HEK293 (cell line): Measurements from ENCODE around the gene TBC1D8.

Experiments
- CTCF ChIA-PET: fragments of 350-600 bp; formaldehyde crosslinking; extraction: SDS; loops from one replicate; lab custom pipeline; 2021; ENCODE audit warnings: antibody characterized with exemption; lab: Yijun Ruan, JAX
- POLR2A ChIA-PET: fragments of 300-600 bp; formaldehyde crosslinking; extraction: SDS; loops from one replicate; lab custom pipeline; 2020; ENCODE audit warnings: antibody characterized with exemption, inconsistent platforms; lab: Yijun Ruan, JAX
- H3K27ac ChIP-seq: fragments of 200-500 bp; sonication (Bioruptor generic); 2 replicates; pipeline ENCODE4 v1.5.1; 2014; ENCODE audit warnings: low read depth, low read length, control low read depth, inconsistent platforms; ENCODE audit errors: extremely low read depth
- H3K36me3 ChIP-seq, 2 experiments: fragments of 200-500 bp in 1 of 2; sonication (Bioruptor generic) in 1 of 2; 1 replicate in 1 of 2; 2 replicates in 1 of 2; pipeline ENCODE4 v1.5.1; 2014 to 2017; ENCODE audit warnings: inconsistent platforms in 2 of 2, low read length in 2 of 2; ENCODE audit not compliant: control insufficient read depth in 2 of 2, insufficient read depth in 1 of 2
- H3K4me1 ChIP-seq: fragments of 200-500 bp; sonication (Bioruptor generic); 2 replicates; pipeline ENCODE4 v1.5.1; 2014; ENCODE audit warnings: mild to moderate bottlenecking, low read length, inconsistent platforms; ENCODE audit not compliant: control insufficient read depth, insufficient read depth
- H3K4me3 ChIP-seq: 2 replicates; pipeline ENCODE4 v1.5.1; 2011; ENCODE audit warnings: low read depth, mild to moderate bottlenecking, control low read depth, low read length, moderate library complexity
- H3K9me3 ChIP-seq: fragments of 200-500 bp; sonication (Bioruptor generic); 2 replicates; pipeline ENCODE4 v1.5.1; 2014; ENCODE audit warnings: low read depth, low read length, inconsistent platforms; ENCODE audit not compliant: control insufficient read depth, insufficient read depth
- GLIS1 ChIP-seq: fragments of 450-650 bp; formaldehyde crosslinking; IDR thresholded peaks from 2 replicates; pipeline ENCODE4 v1.5.1; 2016; ENCODE audit warnings: missing biosample characterization, missing genetic modification characterization
- HOXA7 ChIP-seq: sonication (generic); formaldehyde crosslinking; IDR thresholded peaks from 2 replicates; pipeline ENCODE4 v1.8.1; 2022; ENCODE audit warnings: missing genetic modification reagents, borderline replicate concordance
- KLF1 ChIP-seq: fragments of 450-650 bp; formaldehyde crosslinking; IDR thresholded peaks from 2 replicates; pipeline ENCODE4 v1.5.1; 2016; ENCODE audit warnings: missing biosample characterization, missing genetic modification characterization
- MZF1 ChIP-seq: fragments of 450-650 bp; formaldehyde crosslinking; IDR thresholded peaks from 2 replicates; pipeline ENCODE4 v1.5.1; 2017; ENCODE audit warnings: missing biosample characterization, missing genetic modification characterization, borderline replicate concordance
- ZFHX2 ChIP-seq: fragments of 450-650 bp; formaldehyde crosslinking; conservative IDR thresholded peaks from 2 replicates; pipeline ENCODE4 v1.5.1; 2016; ENCODE audit warnings: missing biosample characterization, missing genetic modification characterization
- ZNF121 ChIP-seq: fragments of 450-650 bp; formaldehyde crosslinking; IDR thresholded peaks from 2 replicates; pipeline ENCODE4 v1.5.1; 2016; ENCODE audit warnings: missing biosample characterization, missing genetic modification characterization
- ZNF169 ChIP-seq: fragments of 450-650 bp; formaldehyde crosslinking; IDR thresholded peaks from 2 replicates; pipeline ENCODE4 v1.5.1; 2016; ENCODE audit warnings: missing biosample characterization, missing genetic modification characterization
- ZNF2 ChIP-seq: fragments of 450-650 bp; formaldehyde crosslinking; IDR thresholded peaks from 2 replicates; pipeline ENCODE4 v1.5.1; 2016; ENCODE audit warnings: missing biosample characterization, missing genetic modification characterization
- ZNF274 ChIP-seq, 2 experiments: fragments of 200-500 bp in 1 of 2; fragments of 450-650 bp in 1 of 2; sonication (Bioruptor generic) in 1 of 2; formaldehyde crosslinking in 1 of 2; IDR thresholded peaks; 2 replicates each; pipeline versions ENCODE4 v1.5.1 to v1.6.1; 2014 to 2016; ENCODE audit warnings: borderline replicate concordance in 1 of 2, inconsistent platforms in 1 of 2, low read length in 1 of 2, missing biosample characterization in 1 of 2, missing genetic modification characterization in 1 of 2
- ZNF404 ChIP-seq: fragments of 450-650 bp; formaldehyde crosslinking; IDR thresholded peaks from 2 replicates; pipeline ENCODE4 v1.5.1; 2017; ENCODE audit warnings: missing biosample characterization, missing genetic modification characterization
- ZNF501 ChIP-seq: fragments of 450-650 bp; formaldehyde crosslinking; IDR thresholded peaks from 2 replicates; pipeline ENCODE4 v1.5.1; 2016; ENCODE audit warnings: missing biosample characterization, missing genetic modification characterization
- ZNF510 ChIP-seq: fragments of 450-650 bp; formaldehyde crosslinking; IDR thresholded peaks from 2 replicates; pipeline ENCODE4 v1.5.1; 2018; ENCODE audit warnings: mild to moderate bottlenecking, missing genetic modification characterization, missing biosample characterization; ENCODE audit not compliant: insufficient replicate concordance
- ZNF514 ChIP-seq: fragments of 450-650 bp; formaldehyde crosslinking; IDR thresholded peaks from 2 replicates; pipeline ENCODE4 v1.5.1; 2016; ENCODE audit warnings: missing biosample characterization, missing genetic modification characterization
- ZNF558 ChIP-seq: fragments of 450-650 bp; formaldehyde crosslinking; IDR thresholded peaks from 2 replicates; pipeline ENCODE4 v1.5.1; 2016; ENCODE audit warnings: missing biosample characterization, missing genetic modification characterization
- ZNF792 ChIP-seq: fragments of 450-650 bp; formaldehyde crosslinking; IDR thresholded peaks from 2 replicates; pipeline ENCODE4 v1.5.1; 2016; ENCODE audit warnings: missing biosample characterization, missing genetic modification characterization
- TF ChIP-seq, protein P1 (sequence below): fragments of 450-650 bp; formaldehyde crosslinking; IDR thresholded peaks from 2 replicates; pipeline ENCODE4 v1.5.1; 2016; ENCODE audit warnings: missing biosample characterization, missing genetic modification characterization, low read depth
- TF ChIP-seq, protein P2 (sequence below): fragments of 450-650 bp; formaldehyde crosslinking; IDR thresholded peaks from 2 replicates; pipeline ENCODE4 v1.5.1; 2016; ENCODE audit warnings: missing biosample characterization, missing genetic modification characterization, low read depth
- TF ChIP-seq, protein P3 (sequence below): IDR thresholded peaks from 2 replicates; pipeline ENCODE4 v1.6.1; 2011; ENCODE audit warnings: mild to moderate bottlenecking, low read depth, low read length, borderline replicate concordance

TBC1D8 gene

DNA sequence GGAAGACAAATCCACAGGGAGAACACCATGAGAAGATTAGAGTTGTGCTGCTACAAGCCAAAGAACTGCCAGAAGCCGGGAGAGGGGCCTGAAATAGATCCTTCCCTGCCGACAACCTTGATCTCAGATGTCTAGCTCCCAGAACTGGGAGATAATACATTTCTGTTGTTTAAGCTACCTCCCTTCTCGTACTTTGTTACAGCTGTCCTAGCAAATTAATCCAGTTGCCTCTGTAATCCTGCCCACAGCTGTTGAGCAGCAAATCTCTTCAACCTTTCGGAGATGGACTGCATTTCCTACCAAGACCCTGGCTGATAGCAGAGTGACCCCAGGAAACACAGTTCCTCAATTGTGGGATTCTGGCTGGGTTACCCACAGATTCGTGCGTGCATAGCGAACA is 2.6 kb upstream of the TBC1D8 start:
- TF ChIP-seq ZNF792 (tag by site-specific recombination) = no peak
- no peak for TF ChIP-seq ZNF169 (tag by site-specific recombination)
- no peak for TF ChIP-seq ZNF558
- no peak for TF ChIP-seq MZF1 (tag by site-specific recombination)
- ChIA-PET POLR2A (no interaction called here), CTCF (interaction anchor here (0.9 to 6.9 kb wide), 9 partner anchors 35 to 559 kb away, joined by 3 to 48 read pairs (median 6); no protein-coding TSS in a partner anchor)

DNA sequence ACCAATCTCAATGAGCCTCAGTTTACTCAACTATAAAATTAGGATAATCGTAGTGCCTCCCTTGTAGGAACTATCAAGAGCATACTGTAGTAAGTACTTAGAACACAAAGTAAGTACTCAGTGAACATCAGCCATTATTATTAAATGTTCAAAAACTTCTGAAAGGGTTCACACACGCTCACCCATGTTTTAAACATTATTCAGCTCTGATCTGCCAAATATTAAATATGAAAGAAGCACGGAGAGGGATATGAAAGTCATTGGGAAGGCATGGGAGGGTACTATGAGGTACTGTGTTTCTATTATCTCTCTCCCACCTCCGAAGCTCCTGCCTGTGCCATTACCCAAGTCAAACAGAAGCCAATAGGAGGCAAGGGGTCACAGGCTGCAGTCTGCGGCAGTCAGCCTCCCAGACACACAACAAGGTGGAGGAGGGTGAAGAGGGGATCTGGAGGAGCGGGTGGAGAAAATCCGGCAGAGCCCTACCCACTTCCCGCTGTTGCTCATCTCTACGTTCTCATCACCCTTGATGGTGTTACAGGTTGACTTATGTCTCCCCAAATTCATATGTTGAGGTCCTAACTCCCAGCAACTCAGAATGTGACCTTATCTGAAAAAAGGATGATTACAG is 2.0 kb upstream of the TBC1D8 start:
- H3K4me3 ChIP-seq = no peak overlapping the region
- no peaks in the 10 kb centered on the region for H3K36me3 ChIP-seq
- H3K27ac ChIP-seq = no peak overlapping the region
- H3K9me3 ChIP-seq = no peaks in the 10 kb centered on the region
- TF ChIP-seq ZNF510 (no peak), ZNF121 (tag by site-specific recombination) (no peak), HOXA7 (CRISPR knock-in tag) (no peak), ZNF274 (IDR thresholded peaks at IDR 0.05; ENCODE audit: low read length) (no peak), ZNF274 (tag by site-specific recombination; IDR thresholded peaks at IDR 0.05; ENCODE audit: borderline replicate concordance) (no peak), KLF1 (tag by site-specific recombination) (no peak), ZNF2 (no peak), ZNF404 (tag by site-specific recombination) (no peak), ZNF514 (tag by site-specific recombination) (no peak), ZFHX2 (no peak), GLIS1 (tag by site-specific recombination) (no peak), ZNF501 (tag by site-specific recombination) (no peak)
- TF ChIP-seq, protein P1, sequence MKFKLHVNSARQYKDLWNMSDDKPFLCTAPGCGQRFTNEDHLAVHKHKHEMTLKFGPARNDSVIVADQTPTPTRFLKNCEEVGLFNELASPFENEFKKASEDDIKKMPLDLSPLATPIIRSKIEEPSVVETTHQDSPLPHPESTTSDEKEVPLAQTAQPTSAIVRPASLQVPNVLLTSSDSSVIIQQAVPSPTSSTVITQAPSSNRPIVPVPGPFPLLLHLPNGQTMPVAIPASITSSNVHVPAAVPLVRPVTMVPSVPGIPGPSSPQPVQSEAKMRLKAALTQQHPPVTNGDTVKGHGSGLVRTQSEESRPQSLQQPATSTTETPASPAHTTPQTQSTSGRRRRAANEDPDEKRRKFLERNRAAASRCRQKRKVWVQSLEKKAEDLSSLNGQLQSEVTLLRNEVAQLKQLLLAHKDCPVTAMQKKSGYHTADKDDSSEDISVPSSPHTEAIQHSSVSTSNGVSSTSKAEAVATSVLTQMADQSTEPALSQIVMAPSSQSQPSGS (tag by site-specific recombination) = no peak
- TF ChIP-seq, protein P2, sequence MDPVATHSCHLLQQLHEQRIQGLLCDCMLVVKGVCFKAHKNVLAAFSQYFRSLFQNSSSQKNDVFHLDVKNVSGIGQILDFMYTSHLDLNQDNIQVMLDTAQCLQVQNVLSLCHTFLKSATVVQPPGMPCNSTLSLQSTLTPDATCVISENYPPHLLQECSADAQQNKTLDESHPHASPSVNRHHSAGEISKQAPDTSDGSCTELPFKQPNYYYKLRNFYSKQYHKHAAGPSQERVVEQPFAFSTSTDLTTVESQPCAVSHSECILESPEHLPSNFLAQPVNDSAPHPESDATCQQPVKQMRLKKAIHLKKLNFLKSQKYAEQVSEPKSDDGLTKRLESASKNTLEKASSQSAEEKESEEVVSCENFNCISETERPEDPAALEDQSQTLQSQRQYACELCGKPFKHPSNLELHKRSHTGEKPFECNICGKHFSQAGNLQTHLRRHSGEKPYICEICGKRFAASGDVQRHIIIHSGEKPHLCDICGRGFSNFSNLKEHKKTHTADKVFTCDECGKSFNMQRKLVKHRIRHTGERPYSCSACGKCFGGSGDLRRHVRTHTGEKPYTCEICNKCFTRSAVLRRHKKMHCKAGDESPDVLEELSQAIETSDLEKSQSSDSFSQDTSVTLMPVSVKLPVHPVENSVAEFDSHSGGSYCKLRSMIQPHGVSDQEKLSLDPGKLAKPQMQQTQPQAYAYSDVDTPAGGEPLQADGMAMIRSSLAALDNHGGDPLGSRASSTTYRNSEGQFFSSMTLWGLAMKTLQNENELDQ (tag by site-specific recombination) = no peak
- TF ChIP-seq, protein P3, sequence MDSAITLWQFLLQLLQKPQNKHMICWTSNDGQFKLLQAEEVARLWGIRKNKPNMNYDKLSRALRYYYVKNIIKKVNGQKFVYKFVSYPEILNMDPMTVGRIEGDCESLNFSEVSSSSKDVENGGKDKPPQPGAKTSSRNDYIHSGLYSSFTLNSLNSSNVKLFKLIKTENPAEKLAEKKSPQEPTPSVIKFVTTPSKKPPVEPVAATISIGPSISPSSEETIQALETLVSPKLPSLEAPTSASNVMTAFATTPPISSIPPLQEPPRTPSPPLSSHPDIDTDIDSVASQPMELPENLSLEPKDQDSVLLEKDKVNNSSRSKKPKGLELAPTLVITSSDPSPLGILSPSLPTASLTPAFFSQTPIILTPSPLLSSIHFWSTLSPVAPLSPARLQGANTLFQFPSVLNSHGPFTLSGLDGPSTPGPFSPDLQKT = no peak
- CTCF ChIA-PET = interaction anchor here (0.6 to 6.9 kb wide), 17 partner anchors 28 to 558 kb away, joined by 3 to 48 read pairs (median 5); no protein-coding TSS in a partner anchor
- H3K4me1 ChIP-seq = no peaks in the 10 kb centered on the region
- POLR2A ChIA-PET = interaction anchor here (0.6 to 1.5 kb wide), 2 partner anchors 67 to 144 kb away, joined by 3 to 4 read pairs; no protein-coding TSS in a partner anchor

More for the DNA sequence above, 2.6 kb upstream of the TBC1D8 start:
- no peak overlapping the region for H3K4me3 ChIP-seq
- H3K36me3 ChIP-seq = no peaks in the 10 kb centered on the region
- no peaks in the 10 kb centered on the region for H3K4me1 ChIP-seq
- no peaks in the 10 kb centered on the region for H3K9me3 ChIP-seq
- H3K27ac ChIP-seq = no peak overlapping the region
